HepG2 (cell line): Measurements from ENCODE around the gene PPM1H. TPM values are rescaled to one million over a fixed set of nuclear protein-coding genes. Genes with fewer than 3 reads are reported as not detected.

Experiments
- ATAC-seq: fragments of 200-7000 bp; cut with Tn5 transposase; 3 replicates; pipeline ENCODE4 v1.9.1; 2020; ENCODE audit warnings: mild to moderate bottlenecking, moderate library complexity
- BruUV-seq: library from RNA; stranded (reverse); fragments of 400-500 nt; replicated peaks from 2 replicates; lab custom pipeline; 2021; lab: Mats Ljungman, UMichigan
- CTCF ChIA-PET: fragments of 300-600 bp; formaldehyde crosslinking; extraction: SDS; loops from one replicate; lab custom pipeline; 2021; ENCODE audit warnings: low total read pairs, inconsistent platforms, low intra/inter-chr PET ratio; lab: Yijun Ruan, JAX
- POLR2A ChIA-PET: fragments of 350-600 bp; sonication (Branson Sonifier 250); formaldehyde crosslinking; loops from one replicate; lab custom pipeline; 2020; ENCODE audit warnings: antibody characterized with exemption, inconsistent platforms; lab: Yijun Ruan, JAX
- DNase-seq: peaks from one replicate; pipeline ENCODE4 v3.0.0-alpha.2; 2015; ENCODE audit warnings: low spot score
- FAIRE-seq: peaks from 3 replicates; lab custom pipeline; 2011; peaks lifted over from hg19 to GRCh38; lab: Jason Lieb, UNC
- H2AFZ ChIP-seq: one replicate; pipeline ENCODE4 v1.6.1; 2011; ENCODE audit warnings: low read length, inconsistent platforms
- H3K27ac ChIP-seq: fragments of 300-600 bp; 3 replicates; pipeline ENCODE4 v1.8.0; 2011; ENCODE audit warnings: mixed run types, mild to moderate bottlenecking, mixed read lengths, low read length, inconsistent platforms; ENCODE audit not compliant: insufficient read depth; ENCODE audit errors: extremely low read length
- H3K27me3 ChIP-seq, 2 experiments: fragments of 200-600 bp in 1 of 2; 2 replicates in 1 of 2; 3 replicates in 1 of 2; pipeline versions ENCODE4 v1.6.0 to v1.8.0; 2011; ENCODE audit warnings: low read length in 2 of 2, mild to moderate bottlenecking in 2 of 2, moderate library complexity in 2 of 2, inconsistent platforms in 1 of 2; ENCODE audit not compliant: insufficient read depth in 2 of 2, control insufficient read depth in 1 of 2
- H3K36me3 ChIP-seq, 2 experiments: fragments of 200-600 bp in 1 of 2; replicated peaks in 1 of 2; 2 replicates in 1 of 2; 3 replicates in 1 of 2; pipeline versions ENCODE4 v1.5.1 to v1.8.0; 2011; ENCODE audit warnings: low read length in 2 of 2, inconsistent platforms in 1 of 2; ENCODE audit not compliant: insufficient read depth in 2 of 2, control insufficient read depth in 1 of 2
- H3K4me1 ChIP-seq: 2 replicates; pipeline ENCODE4 v1.5.1; 2012; ENCODE audit warnings: low read length, inconsistent platforms; ENCODE audit not compliant: insufficient read depth
- H3K4me2 ChIP-seq: 2 replicates; pipeline ENCODE4 v1.6.0; 2011; ENCODE audit warnings: low read depth, low read length, inconsistent platforms
- H3K4me3 ChIP-seq, 3 experiments: fragments of 200-600 bp in 1 of 3; sonication (generic), shearing (Covaris generic) in 1 of 3; replicated peaks in 1 of 3; 2 replicates each; pipeline ENCODE4 v1.5.1; 2011 to 2016; ENCODE audit warnings: low read length in 3 of 3, inconsistent platforms in 2 of 3, low read depth in 2 of 3, mild to moderate bottlenecking in 2 of 3, control low read depth in 1 of 3, mixed read lengths in 1 of 3; ENCODE audit not compliant: insufficient read depth in 1 of 3
- H3K79me2 ChIP-seq: one replicate; pipeline ENCODE4 v1.6.1; 2011; ENCODE audit warnings: low read length, inconsistent platforms; ENCODE audit not compliant: insufficient read depth
- H3K9ac ChIP-seq: 2 replicates; pipeline ENCODE4 v1.6.0; 2011; ENCODE audit warnings: mild to moderate bottlenecking, low read depth, low read length, inconsistent platforms; ENCODE audit not compliant: insufficient read depth
- H3K9me3 ChIP-seq: 2 replicates; pipeline ENCODE4 v1.5.1; 2012; ENCODE audit warnings: mild to moderate bottlenecking, low read length
- H4K20me1 ChIP-seq: 2 replicates; pipeline ENCODE4 v1.6.0; 2011; ENCODE audit warnings: inconsistent platforms, mild to moderate bottlenecking, low read length, moderate library complexity; ENCODE audit not compliant: insufficient read depth
- BHLHE40 ChIP-seq: IDR thresholded peaks from 2 replicates; pipeline ENCODE4 v1.6.1; 2011; ENCODE audit warnings: low read length, improper control_type of control experiment
- GLI4 ChIP-seq: sonication (generic); formaldehyde crosslinking; IDR thresholded peaks from 2 replicates; pipeline ENCODE4 v1.5.1; 2020; ENCODE audit warnings: missing genetic modification reagents, mild to moderate bottlenecking, moderate library complexity, borderline replicate concordance
- KDM1A ChIP-seq: IDR thresholded peaks from 2 replicates; pipeline ENCODE4 v1.6.1; 2016; ENCODE audit warnings: missing compliant biosample characterization
- MTA1 ChIP-seq: sonication (generic); formaldehyde crosslinking; IDR thresholded peaks from 2 replicates; pipeline ENCODE4 v1.4.0; 2020; ENCODE audit warnings: missing genetic modification reagents, mild to moderate bottlenecking, borderline replicate concordance
- RBM22 ChIP-seq: fragments of 200-400 bp; formaldehyde crosslinking; optimal IDR thresholded peaks from 2 replicates; pipeline ENCODE3; 2017; ENCODE audit warnings: mild to moderate bottlenecking, low read length, moderate library complexity
- THAP11 ChIP-seq: IDR thresholded peaks from 2 replicates; pipeline ENCODE4 v1.6.1; 2016; ENCODE audit warnings: missing biosample characterization, missing genetic modification reagents
- ZKSCAN8 ChIP-seq: IDR thresholded peaks from 2 replicates; pipeline ENCODE4 v1.6.1; 2016; ENCODE audit warnings: borderline replicate concordance, missing genetic modification reagents, missing compliant biosample characterization
- WGBS: methylation state at CpG from one replicate; pipeline ENCODE4 v1.1.6; 2017; ENCODE audit warnings: low lambda C conversion rate; 5-methylcytosine and 5-hydroxymethylcytosine counted together
- in situ Hi-C: cut with HindIII; loops from 2 replicates; pipeline ENCODE4 v1.10.0; 2017; ENCODE audit warnings: low pct_unique_long_range_greater_than_20kb; ENCODE audit not compliant: extremely low pct_ligation_motif_present
- intact Hi-C: fragments of 100-400 bp; cut with micrococcal nuclease; formaldehyde crosslinking; loops from one replicate; pipeline ENCODE4 v1.10.0; 2022; ENCODE audit not compliant: unreplicated experiment
- polyA plus RNA-seq, 8 experiments: library from polyadenylated mRNA; depleted of rRNA in 3 of 8; stranded (reverse) in 7 of 8; unstranded in 1 of 8; fragments of >200 nt; fragmentation: Illumina TruSeq in 4 of 8; extraction: Trizol in 4 of 8; gene quantifications; 2 replicates each; pipeline versions ENCODE4 v1.2.1 to v1.2.3, GENCODE V29; 2011 to 2016; ENCODE audit warnings: low read depth in 4 of 8, missing spikeins in 1 of 8, mixed read lengths in 1 of 8; ENCODE audit not compliant: insufficient read depth in 1 of 8
- total RNA-seq, 5 experiments: library from RNA; depleted of rRNA; stranded (reverse); fragments of >200 nt; fragmentation: Illumina TruSeq; extraction: Trizol; gene quantifications; 2 replicates each; pipeline ENCODE4 v1.2.3, GENCODE V29; 2016; ENCODE audit warnings: low read depth in 1 of 5
- TF ChIP-seq, protein P1 (sequence below), 2 experiments: sonication (generic) in 1 of 2; formaldehyde crosslinking in 1 of 2; IDR thresholded peaks; 2 replicates each; pipeline versions ENCODE4 v1.4.0 to v1.6.1; 2016 to 2020; ENCODE audit warnings: borderline replicate concordance in 1 of 2, low read depth in 1 of 2, mild to moderate bottlenecking in 1 of 2, missing genetic modification reagents in 1 of 2
- TF ChIP-seq, protein P2 (sequence below): sonication (generic); formaldehyde crosslinking; IDR thresholded peaks from 2 replicates; pipeline ENCODE4 v1.8.0; 2022; ENCODE audit warnings: mild to moderate bottlenecking, missing genetic modification reagents, moderate library complexity

PPM1H gene
- total and polyA plus RNA-seq, 2 of the 13 experiments (the other 11 are each of a cell fraction or from before 2014, with no cell fraction given), result 29.1 to 38.1 TPM

DNA sequence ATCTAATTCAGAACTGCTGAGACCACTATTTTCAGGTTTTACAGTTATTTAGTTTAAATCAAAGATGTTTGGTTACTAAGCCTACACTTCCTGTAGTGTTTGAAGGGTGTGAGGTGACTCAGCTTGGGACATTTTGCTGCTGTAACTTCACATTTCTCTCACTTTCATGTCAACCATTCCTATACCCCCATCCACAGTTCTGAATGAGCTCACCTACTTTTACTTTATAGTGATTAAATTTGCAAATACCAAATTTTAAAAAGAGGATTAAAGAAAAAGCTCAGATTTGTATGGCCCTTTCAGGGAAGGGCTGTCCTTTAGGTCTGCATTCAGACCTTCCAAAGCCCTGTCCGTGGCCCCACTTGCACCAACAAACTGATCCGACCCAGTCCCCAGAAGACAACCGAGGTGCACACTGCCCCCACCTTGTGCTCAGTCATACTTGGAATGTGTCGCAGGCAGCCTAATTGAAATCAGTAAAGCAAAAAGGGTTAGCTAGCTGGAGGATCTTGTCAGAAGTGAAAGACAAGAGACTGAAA is 294.0 kb downstream of the PPM1H start:
- CTCF ChIA-PET, result no interaction called here

DNA sequence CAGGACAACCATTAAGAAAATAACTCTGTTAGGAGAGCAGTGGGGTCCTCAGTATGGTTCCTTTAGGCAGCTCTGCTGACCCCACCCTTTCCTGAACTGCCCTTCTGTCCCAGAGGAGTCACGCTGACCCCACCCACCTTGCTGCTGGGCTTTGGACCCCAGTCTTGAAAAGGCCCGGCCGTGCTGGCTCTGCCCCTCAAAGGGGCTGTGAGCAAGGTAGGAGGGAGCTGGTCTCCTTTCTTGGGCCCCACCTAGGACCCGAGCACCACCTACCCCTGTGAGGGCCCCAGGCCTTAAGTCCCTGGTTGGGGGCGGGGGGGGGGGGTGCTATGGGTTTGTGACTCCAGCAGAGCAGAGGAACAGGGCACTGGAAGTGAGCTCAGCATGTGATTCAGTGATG is 297.3 kb downstream of the PPM1H start:
- no TSS peak for BruUV-seq
- TF ChIP-seq BHLHE40 (no peak), GLI4 (no peak), ZKSCAN8 (CRISPR knock-in tag) (no peak), KDM1A (CRISPR knock-in tag) (no peak), THAP11 (CRISPR knock-in tag) (no peak)
- TF ChIP-seq, protein P1, sequence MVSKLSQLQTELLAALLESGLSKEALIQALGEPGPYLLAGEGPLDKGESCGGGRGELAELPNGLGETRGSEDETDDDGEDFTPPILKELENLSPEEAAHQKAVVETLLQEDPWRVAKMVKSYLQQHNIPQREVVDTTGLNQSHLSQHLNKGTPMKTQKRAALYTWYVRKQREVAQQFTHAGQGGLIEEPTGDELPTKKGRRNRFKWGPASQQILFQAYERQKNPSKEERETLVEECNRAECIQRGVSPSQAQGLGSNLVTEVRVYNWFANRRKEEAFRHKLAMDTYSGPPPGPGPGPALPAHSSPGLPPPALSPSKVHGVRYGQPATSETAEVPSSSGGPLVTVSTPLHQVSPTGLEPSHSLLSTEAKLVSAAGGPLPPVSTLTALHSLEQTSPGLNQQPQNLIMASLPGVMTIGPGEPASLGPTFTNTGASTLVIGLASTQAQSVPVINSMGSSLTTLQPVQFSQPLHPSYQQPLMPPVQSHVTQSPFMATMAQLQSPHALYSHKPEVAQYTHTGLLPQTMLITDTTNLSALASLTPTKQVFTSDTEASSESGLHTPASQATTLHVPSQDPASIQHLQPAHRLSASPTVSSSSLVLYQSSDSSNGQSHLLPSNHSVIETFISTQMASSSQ (IDR thresholded peaks at IDR 0.05; ENCODE audit: low read depth), result no peak
- TF ChIP-seq, protein P1 (CRISPR knock-in tag; IDR thresholded peaks at IDR 0.05; ENCODE audit: borderline replicate concordance), result no peak
- no peaks in the 10 kb centered on the region for H3K9me3 ChIP-seq
- no peaks in the 10 kb centered on the region for H3K27me3 ChIP-seq
- ATAC-seq (no peak), DNase-seq (no peak), FAIRE-seq (no peak)
- intact Hi-C loops, result no loop called here
- no peaks in the 10 kb centered on the region for H3K79me2 ChIP-seq
- in situ Hi-C loops, result no loop called here
- H3K27ac ChIP-seq, result no peak overlapping the region
- no peaks in the 10 kb centered on the region for H4K20me1 ChIP-seq
- 63% methylated on average over 1 of the region's 5 CpGs for WGBS
- peaks cover 62% of the 10 kb centered on the region for H3K4me1 ChIP-seq
- no peaks in the 10 kb centered on the region for H3K36me3 ChIP-seq
- H3K4me2 ChIP-seq, result no peak overlapping the region
- no peak overlapping the region for H2AFZ ChIP-seq
- CTCF ChIA-PET, result no interaction called here
- H3K4me3 ChIP-seq, result no peak overlapping the region
- no peak overlapping the region for H3K9ac ChIP-seq
- POLR2A ChIA-PET, result interaction anchor here (1.5 kb wide), 1 partner anchor 35 kb away, joined by 4 read pairs; no protein-coding TSS in a partner anchor

More for the DNA sequence above, 294.0 kb downstream of the PPM1H start:
- peak; percentile 46 for ATAC-seq
- Histone ChIP-seq H2AFZ (no peak overlapping the region), H3K36me3 (peaks cover 0 to 10% of the 10 kb centered on the region in 2 experiments; a peak in 2 of 5 replicates), H3K4me3 (no peak overlapping the region), H3K4me1 (peaks cover 35% of the 10 kb centered on the region), H3K9ac (no peak overlapping the region), H3K27me3 (no peaks in the 10 kb centered on the region), H3K4me2 (no peak overlapping the region)
- 82% methylated on average over 4 of the region's 4 CpGs for WGBS
- in situ Hi-C loops, result no loop called here
- no TSS peak for BruUV-seq
- no peak for FAIRE-seq
- intact Hi-C loops, result no loop called here
- DNase-seq, result no peak
- TF ChIP-seq, protein P2, sequence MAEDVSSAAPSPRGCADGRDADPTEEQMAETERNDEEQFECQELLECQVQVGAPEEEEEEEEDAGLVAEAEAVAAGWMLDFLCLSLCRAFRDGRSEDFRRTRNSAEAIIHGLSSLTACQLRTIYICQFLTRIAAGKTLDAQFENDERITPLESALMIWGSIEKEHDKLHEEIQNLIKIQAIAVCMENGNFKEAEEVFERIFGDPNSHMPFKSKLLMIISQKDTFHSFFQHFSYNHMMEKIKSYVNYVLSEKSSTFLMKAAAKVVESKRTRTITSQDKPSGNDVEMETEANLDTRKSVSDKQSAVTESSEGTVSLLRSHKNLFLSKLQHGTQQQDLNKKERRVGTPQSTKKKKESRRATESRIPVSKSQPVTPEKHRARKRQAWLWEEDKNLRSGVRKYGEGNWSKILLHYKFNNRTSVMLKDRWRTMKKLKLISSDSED, result no peak
- TF ChIP-seq RBM22 (peak; percentile 47), MTA1 (CRISPR knock-in tag) (no peak)
- TF ChIP-seq, all 625 proteins: peak for 1
- no peaks in the 10 kb centered on the region for H3K9me3 ChIP-seq
- no peak overlapping the region for H3K27ac ChIP-seq
- POLR2A ChIA-PET, result interaction anchor here (1.0 kb wide), 1 partner anchor 38 kb away, joined by 4 read pairs; no protein-coding TSS in a partner anchor
- no peaks in the 10 kb centered on the region for H3K79me2 ChIP-seq
- H4K20me1 ChIP-seq, result no peaks in the 10 kb centered on the region
